ENCODE measurements around the gene FKBP1B. TPM values are rescaled to one million over a fixed set of nuclear protein-coding genes. Genes with fewer than 3 reads are reported as not detected.
"Not testable (repeated sequence)": the region's sequence is repeated elsewhere in the genome, so short reads cannot be mapped to it uniquely, and the experiment has no call there.

Gene FKBP1B
- total RNA-seq, 1 experiment from 2014 or later: 58.6 TPM

DNA sequence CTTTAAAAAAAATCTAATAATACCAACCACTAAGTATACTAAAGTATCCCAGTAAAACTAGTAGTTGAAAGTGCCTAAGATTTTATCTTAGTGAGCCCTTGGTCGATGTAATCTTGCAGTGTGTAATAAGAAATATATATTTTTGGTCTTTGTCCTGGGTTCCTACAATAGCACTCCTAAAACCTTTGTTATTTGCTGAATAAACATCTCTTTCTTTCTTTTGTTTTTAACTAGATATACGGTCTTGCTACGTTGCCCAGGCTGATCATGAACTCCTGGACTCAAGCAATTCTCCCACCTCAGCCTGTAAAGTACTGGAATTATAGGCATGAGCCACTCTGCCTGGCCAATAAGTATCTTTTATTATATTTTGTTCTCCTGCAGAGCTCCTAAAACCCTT, 37.5 kb downstream of the FKBP1B start:
- no peaks in the 10 kb centered on the region for H3K9me3 Mint-ChIP-seq
- TF ChIP-seq, protein P1, sequence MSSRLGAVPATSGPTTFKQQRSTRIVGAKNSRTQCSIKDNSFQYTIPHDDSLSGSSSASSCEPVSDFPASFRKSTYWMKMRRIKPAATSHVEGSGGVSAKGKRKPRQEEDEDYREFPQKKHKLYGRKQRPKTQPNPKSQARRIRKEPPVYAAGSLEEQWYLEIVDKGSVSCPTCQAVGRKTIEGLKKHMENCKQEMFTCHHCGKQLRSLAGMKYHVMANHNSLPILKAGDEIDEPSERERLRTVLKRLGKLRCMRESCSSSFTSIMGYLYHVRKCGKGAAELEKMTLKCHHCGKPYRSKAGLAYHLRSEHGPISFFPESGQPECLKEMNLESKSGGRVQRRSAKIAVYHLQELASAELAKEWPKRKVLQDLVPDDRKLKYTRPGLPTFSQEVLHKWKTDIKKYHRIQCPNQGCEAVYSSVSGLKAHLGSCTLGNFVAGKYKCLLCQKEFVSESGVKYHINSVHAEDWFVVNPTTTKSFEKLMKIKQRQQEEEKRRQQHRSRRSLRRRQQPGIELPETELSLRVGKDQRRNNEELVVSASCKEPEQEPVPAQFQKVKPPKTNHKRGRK (CRISPR knock-in tag; IDR thresholded peaks at IDR 0.05; ENCODE audit: borderline replicate concordance): no peak
- TF ChIP-seq ZNF416 (CRISPR knock-in tag; IDR thresholded peaks at IDR 0.05) (no peak), FOXJ3 (CRISPR knock-in tag; IDR thresholded peaks at IDR 0.05; ENCODE audit: borderline replicate concordance) (no peak), NFE2L1 (CRISPR knock-in tag; IDR thresholded peaks at IDR 0.05) (no peak), RORB (CRISPR knock-in tag; IDR thresholded peaks at IDR 0.05) (no peak), ZNF232 (CRISPR knock-in tag; IDR thresholded peaks at IDR 0.05) (no peak), MXD4 (CRISPR knock-in tag; IDR thresholded peaks at IDR 0.05; ENCODE audit: borderline replicate concordance) (no peak), SOX15 (CRISPR knock-in tag; IDR thresholded peaks at IDR 0.05) (no peak)
- TF ChIP-seq, protein P2, sequence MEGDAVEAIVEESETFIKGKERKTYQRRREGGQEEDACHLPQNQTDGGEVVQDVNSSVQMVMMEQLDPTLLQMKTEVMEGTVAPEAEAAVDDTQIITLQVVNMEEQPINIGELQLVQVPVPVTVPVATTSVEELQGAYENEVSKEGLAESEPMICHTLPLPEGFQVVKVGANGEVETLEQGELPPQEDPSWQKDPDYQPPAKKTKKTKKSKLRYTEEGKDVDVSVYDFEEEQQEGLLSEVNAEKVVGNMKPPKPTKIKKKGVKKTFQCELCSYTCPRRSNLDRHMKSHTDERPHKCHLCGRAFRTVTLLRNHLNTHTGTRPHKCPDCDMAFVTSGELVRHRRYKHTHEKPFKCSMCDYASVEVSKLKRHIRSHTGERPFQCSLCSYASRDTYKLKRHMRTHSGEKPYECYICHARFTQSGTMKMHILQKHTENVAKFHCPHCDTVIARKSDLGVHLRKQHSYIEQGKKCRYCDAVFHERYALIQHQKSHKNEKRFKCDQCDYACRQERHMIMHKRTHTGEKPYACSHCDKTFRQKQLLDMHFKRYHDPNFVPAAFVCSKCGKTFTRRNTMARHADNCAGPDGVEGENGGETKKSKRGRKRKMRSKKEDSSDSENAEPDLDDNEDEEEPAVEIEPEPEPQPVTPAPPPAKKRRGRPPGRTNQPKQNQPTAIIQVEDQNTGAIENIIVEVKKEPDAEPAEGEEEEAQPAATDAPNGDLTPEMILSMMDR (IDR thresholded peaks at IDR 0.05): no peak
- TF ChIP-seq, protein P3, sequence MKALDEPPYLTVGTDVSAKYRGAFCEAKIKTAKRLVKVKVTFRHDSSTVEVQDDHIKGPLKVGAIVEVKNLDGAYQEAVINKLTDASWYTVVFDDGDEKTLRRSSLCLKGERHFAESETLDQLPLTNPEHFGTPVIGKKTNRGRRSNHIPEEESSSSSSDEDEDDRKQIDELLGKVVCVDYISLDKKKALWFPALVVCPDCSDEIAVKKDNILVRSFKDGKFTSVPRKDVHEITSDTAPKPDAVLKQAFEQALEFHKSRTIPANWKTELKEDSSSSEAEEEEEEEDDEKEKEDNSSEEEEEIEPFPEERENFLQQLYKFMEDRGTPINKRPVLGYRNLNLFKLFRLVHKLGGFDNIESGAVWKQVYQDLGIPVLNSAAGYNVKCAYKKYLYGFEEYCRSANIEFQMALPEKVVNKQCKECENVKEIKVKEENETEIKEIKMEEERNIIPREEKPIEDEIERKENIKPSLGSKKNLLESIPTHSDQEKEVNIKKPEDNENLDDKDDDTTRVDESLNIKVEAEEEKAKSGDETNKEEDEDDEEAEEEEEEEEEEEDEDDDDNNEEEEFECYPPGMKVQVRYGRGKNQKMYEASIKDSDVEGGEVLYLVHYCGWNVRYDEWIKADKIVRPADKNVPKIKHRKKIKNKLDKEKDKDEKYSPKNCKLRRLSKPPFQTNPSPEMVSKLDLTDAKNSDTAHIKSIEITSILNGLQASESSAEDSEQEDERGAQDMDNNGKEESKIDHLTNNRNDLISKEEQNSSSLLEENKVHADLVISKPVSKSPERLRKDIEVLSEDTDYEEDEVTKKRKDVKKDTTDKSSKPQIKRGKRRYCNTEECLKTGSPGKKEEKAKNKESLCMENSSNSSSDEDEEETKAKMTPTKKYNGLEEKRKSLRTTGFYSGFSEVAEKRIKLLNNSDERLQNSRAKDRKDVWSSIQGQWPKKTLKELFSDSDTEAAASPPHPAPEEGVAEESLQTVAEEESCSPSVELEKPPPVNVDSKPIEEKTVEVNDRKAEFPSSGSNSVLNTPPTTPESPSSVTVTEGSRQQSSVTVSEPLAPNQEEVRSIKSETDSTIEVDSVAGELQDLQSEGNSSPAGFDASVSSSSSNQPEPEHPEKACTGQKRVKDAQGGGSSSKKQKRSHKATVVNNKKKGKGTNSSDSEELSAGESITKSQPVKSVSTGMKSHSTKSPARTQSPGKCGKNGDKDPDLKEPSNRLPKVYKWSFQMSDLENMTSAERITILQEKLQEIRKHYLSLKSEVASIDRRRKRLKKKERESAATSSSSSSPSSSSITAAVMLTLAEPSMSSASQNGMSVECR (CRISPR knock-in tag; IDR thresholded peaks at IDR 0.05; ENCODE audit: borderline replicate concordance): no peak
- ChIA-PET POLR2A (no interaction called here), CTCF (no interaction called here)
- no peaks in the 10 kb centered on the region for H3K27me3 Mint-ChIP-seq (ENCODE audit: low read depth)
- ATAC-seq (no peak), DNase-seq (ENCODE audit: low spot score) (no peak)
- H3K4me3 Mint-ChIP-seq: no peak overlapping the region
- H3K36me3 Mint-ChIP-seq: peaks cover 9% of the 10 kb centered on the region
- H3K4me1 Mint-ChIP-seq: peaks cover 20% of the 10 kb centered on the region
- no peak overlapping the region for H3K27ac Mint-ChIP-seq

DNA sequence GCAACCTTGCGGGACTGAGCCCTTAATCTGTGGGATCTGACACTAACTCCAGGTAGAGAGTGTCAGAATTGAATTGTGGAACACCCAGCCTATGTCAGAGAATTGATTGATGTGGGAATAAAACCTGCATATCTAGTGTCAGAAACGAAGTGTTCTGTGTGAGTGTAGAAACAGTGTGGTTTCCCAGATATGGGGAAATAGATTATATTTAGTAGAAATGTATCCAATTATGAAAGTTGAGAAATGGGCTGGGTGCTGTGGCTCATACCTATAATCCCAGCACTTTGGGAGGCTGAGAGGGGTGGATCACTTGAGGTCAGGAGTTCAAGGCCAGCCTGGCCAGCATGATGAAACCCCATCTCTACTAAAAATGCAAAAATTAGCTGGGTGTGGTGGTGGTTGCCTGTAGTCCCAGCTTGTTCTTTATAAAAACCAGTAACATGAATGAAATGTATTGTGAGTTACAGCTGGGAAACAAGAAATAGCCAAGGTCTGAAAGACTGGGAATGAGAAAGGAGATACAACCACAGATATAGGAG, 39.3 kb downstream of the FKBP1B start:
- Mint-ChIP-seq H3K9me3 (peaks cover 3% of the 10 kb centered on the region; the same call in 1 of the 2 replicates), H3K27ac (0 out of 2 replicates have a peak overlapping the region, but pooled peaks have one; percentile 23), H3K4me3 (no peak overlapping the region), H3K36me3 (no peaks in the 10 kb centered on the region), H3K4me1 (peaks cover 9% of the 10 kb centered on the region), H3K27me3 (ENCODE audit: low read depth) (no peaks in the 10 kb centered on the region; the same call in 1 of the 2 replicates)
- no peak for ATAC-seq
- DNase-seq (ENCODE audit: low spot score): no peak
- ChIA-PET POLR2A (no interaction called here), CTCF (interaction anchor here (1.3 kb wide), 1 partner anchor 12 kb away, joined by 3 read pairs; no protein-coding TSS in a partner anchor)
- TF ChIP-seq, protein P4, sequence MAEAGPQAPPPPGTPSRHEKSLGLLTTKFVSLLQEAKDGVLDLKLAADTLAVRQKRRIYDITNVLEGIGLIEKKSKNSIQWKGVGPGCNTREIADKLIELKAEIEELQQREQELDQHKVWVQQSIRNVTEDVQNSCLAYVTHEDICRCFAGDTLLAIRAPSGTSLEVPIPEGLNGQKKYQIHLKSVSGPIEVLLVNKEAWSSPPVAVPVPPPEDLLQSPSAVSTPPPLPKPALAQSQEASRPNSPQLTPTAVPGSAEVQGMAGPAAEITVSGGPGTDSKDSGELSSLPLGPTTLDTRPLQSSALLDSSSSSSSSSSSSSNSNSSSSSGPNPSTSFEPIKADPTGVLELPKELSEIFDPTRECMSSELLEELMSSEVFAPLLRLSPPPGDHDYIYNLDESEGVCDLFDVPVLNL (CRISPR knock-in tag; IDR thresholded peaks at IDR 0.05; ENCODE audit: borderline replicate concordance, low read depth): no peak
- TF ChIP-seq GABPB1 (CRISPR knock-in tag; IDR thresholded peaks at IDR 0.05) (peak; percentile 73), CREB1 (CRISPR knock-in tag; IDR thresholded peaks at IDR 0.05) (no peak)

DNA sequence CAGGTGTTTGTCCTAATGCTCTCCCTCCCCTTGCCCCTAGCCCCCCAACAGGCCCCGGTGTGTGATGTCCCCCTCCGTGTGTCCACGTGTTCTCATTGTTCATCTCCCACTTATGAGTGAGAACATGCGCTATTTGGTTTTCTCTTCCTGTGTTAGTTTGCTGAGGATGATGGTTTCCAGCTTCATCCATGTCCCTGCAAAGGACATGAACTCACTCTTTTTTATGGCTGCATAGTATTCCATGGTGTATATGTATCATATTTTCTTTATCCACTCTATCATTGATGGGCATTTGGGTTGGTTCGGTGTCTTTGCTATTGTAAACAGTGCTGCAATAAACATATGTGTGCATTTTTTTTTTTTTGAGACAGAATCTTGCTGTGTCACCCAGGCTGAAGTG, 43.7 kb downstream of the FKBP1B start:
- H3K27ac Mint-ChIP-seq; H3K27me3 Mint-ChIP-seq (ENCODE audit: low read depth); H3K4me3 Mint-ChIP-seq; H3K9me3 Mint-ChIP-seq; DNase-seq (ENCODE audit: low spot score); ATAC-seq; POLR2A ChIA-PET; H3K36me3 Mint-ChIP-seq: not testable (repeated sequence)
- peaks cover 11% of the 10 kb centered on the region for H3K4me1 Mint-ChIP-seq
- CTCF ChIA-PET: interaction anchor here (1.3 kb wide), 1 partner anchor 9 kb away, joined by 3 read pairs; the partner anchor contains the start of gene TP53I3
